Esophagus muscularis mucosa (tissue), 4 donors: ENCODE results near the gene AKT1. TPM values are rescaled to one million over a fixed set of nuclear protein-coding genes. Genes with fewer than 3 reads are reported as not detected.
A peak's percentile ranks its signal among the peaks of the same experiment; 100 is the strongest.

Source experiments
- DNase-seq: peaks from one replicate; pipeline ENCODE4 v3.0.0-alpha.2; 2017; ENCODE audit errors: extremely low spot score
- H3K27ac ChIP-seq, 4 donors: fragments of 200-600 bp; sonication (generic); replicated peaks in 1 of 4; 1 replicate in 3 of 4; 2 replicates in 1 of 4; pipeline ENCODE4 v1.5.1; 2016 to 2019; ENCODE audit warnings: mild to moderate bottlenecking in 1 of 4
- H3K27me3 ChIP-seq, 4 donors: fragments of 200-600 bp; sonication (generic); one replicate each; pipeline versions ENCODE4 v1.5.1 to v1.6.0; 2016 to 2019
- H3K36me3 ChIP-seq, 4 donors: fragments of 200-600 bp; sonication (generic); one replicate each; pipeline ENCODE4 v1.5.1; 2016 to 2019
- H3K4me1 ChIP-seq, 4 donors: fragments of 200-600 bp; sonication (generic); one replicate each; pipeline ENCODE4 v1.5.1; 2016 to 2019
- H3K4me3 ChIP-seq, 4 donors: fragments of 200-600 bp; sonication (generic); 1 replicate in 2 of 4; 2 replicates in 2 of 4; pipeline ENCODE4 v1.5.1; 2016 to 2019; ENCODE audit warnings: mild to moderate bottlenecking in 4 of 4, moderate library complexity in 1 of 4
- H3K9me3 ChIP-seq, 4 donors: fragments of 200-600 bp; sonication (generic); 1 replicate in 3 of 4; 2 replicates in 1 of 4; pipeline ENCODE4 v1.5.1; 2016 to 2019
- CTCF ChIP-seq, 3 experiments: fragments of 200-600 bp in 2 of 3; fragments of 450-650 bp in 1 of 3; sonication (generic) in 2 of 3; IDR thresholded peaks; one replicate each; pipeline ENCODE4 v1.5.1; 2017 to 2019; ENCODE audit warnings: antibody characterized with exemption in 3 of 3, mild to moderate bottlenecking in 2 of 3, moderate library complexity in 1 of 3
- EP300 ChIP-seq: sonication (generic); formaldehyde crosslinking; IDR thresholded peaks from one replicate; pipeline ENCODE4 v1.6.1; 2017; ENCODE audit warnings: antibody characterized with exemption
- POLR2A ChIP-seq: fragments of 450-650 bp; IDR thresholded peaks from one replicate; pipeline ENCODE4 v1.6.1; 2017; ENCODE audit warnings: antibody characterized with exemption, moderate library complexity, mild to moderate bottlenecking, low read depth
- POLR2AphosphoS5 ChIP-seq, 2 donors: sonication (generic); formaldehyde crosslinking; IDR thresholded peaks; one replicate each; pipeline ENCODE4 v1.6.1; 2017; ENCODE audit warnings: antibody characterized with exemption in 2 of 2
- WGBS: methylation state at CpG from one replicate; pipeline ENCODE4 v1.1.5; 2018; 5-methylcytosine and 5-hydroxymethylcytosine counted together
- intact Hi-C: fragments of 100-400 bp; cut with DNase I; formaldehyde crosslinking; loops from one replicate; pipeline ENCODE4 v1.15.1; 2023
- total RNA-seq, 4 donors: library from RNA; depleted of rRNA; stranded (reverse); fragments of >200 nt; gene quantifications; one replicate each; pipeline versions ENCODE4 v1.1.0 to v1.2.1, GENCODE V29; 2016

Gene AKT1
- total RNA-seq, 4 donors from 2014 or later, result 162 to 267 (median 187) TPM

- intact Hi-C loops, result no loop called here
These were observed 55.7 kb downstream of the AKT1 start for GRCh38 chr14:104739546-104740516.

GRCh38 chr14:104739026-104739425 lies 56.5 kb downstream of the AKT1 start:
- Histone ChIP-seq H3K36me3 (peaks cover 0 to 58% (median 22%) of the 10 kb centered on the region in 4 donors), H3K27ac (no peak overlapping the region), H3K4me3 (no peak overlapping the region), H3K9me3 (no peaks in the 10 kb centered on the region), H3K27me3 (no peaks in the 10 kb centered on the region), H3K4me1 (peaks cover 28 to 36% (median 34%) of the 10 kb centered on the region in 4 donors)
- no peak for DNase-seq
- WGBS, result 98% methylated on average over 13 of the region's 17 CpGs
- intact Hi-C loops, result no loop called here
- no peak for TF ChIP-seq POLR2A
- no peak for TF ChIP-seq CTCF (IDR thresholded peaks at IDR 0.05)
- TF ChIP-seq POLR2AphosphoS5 (IDR thresholded peaks at IDR 0.05), result no peak
- TF ChIP-seq EP300, result no peak

More at GRCh38 chr14:104739546-104740516, 55.7 kb downstream of the AKT1 start:
- Histone ChIP-seq H3K4me3 (no peak overlapping the region), H3K4me1 (peaks cover 23 to 28% (median 27%) of the 10 kb centered on the region in 4 donors), H3K36me3 (peaks cover 0 to 65% (median 24%) of the 10 kb centered on the region in 4 donors), H3K27ac (no peak overlapping the region), H3K27me3 (no peaks in the 10 kb centered on the region), H3K9me3 (no peaks in the 10 kb centered on the region)
- no peak for TF ChIP-seq CTCF (IDR thresholded peaks at IDR 0.05)
- TF ChIP-seq POLR2A, result no peak
- no peak for TF ChIP-seq EP300
- TF ChIP-seq POLR2AphosphoS5 (IDR thresholded peaks at IDR 0.05), result no peak
- no peak for DNase-seq
- 87% methylated on average over 29 of the region's 29 CpGs for WGBS

GRCh38 chr14:104738375-104739019 lies 57.1 kb downstream of the AKT1 start:
- Histone ChIP-seq H3K4me3 (no peak overlapping the region), H3K9me3 (no peaks in the 10 kb centered on the region), H3K4me1 (peaks cover 28 to 42% (median 35%) of the 10 kb centered on the region in 4 donors), H3K27ac (no peak overlapping the region), H3K36me3 (peaks cover 0 to 53% (median 19%) of the 10 kb centered on the region in 4 donors), H3K27me3 (no peaks in the 10 kb centered on the region)
- TF ChIP-seq POLR2A (no peak), POLR2AphosphoS5 (IDR thresholded peaks at IDR 0.05) (no peak), CTCF (IDR thresholded peaks at IDR 0.05) (no peak), EP300 (no peak)
- 93% methylated on average over 13 of the region's 18 CpGs for WGBS
- no peak for DNase-seq
- intact Hi-C loops, result no loop called here

GRCh38 chr14:104735830-104736642 lies 59.5 kb downstream of the AKT1 start:
- 75% methylated on average over 8 of the region's 26 CpGs for WGBS
- H3K9me3 ChIP-seq, result no peaks in the 10 kb centered on the region
- H3K27me3 ChIP-seq, result no peaks in the 10 kb centered on the region
- intact Hi-C loops, result no loop called here
- peaks cover 46 to 64% (median 56%) of the 10 kb centered on the region in 4 donors for H3K4me1 ChIP-seq
- peak; percentile 80 to 87 for TF ChIP-seq POLR2AphosphoS5 (IDR thresholded peaks at IDR 0.05)
- TF ChIP-seq POLR2A, result no peak
- TF ChIP-seq EP300, result peak; percentile 60
- peak overlapping the region; percentile 76 to 82 (median 79) for H3K27ac ChIP-seq
- peaks cover 0 to 28% (median 10%) of the 10 kb centered on the region in 4 donors for H3K36me3 ChIP-seq
- H3K4me3 ChIP-seq, result no peak overlapping the region
- no peak for DNase-seq
